HG03064 (cell line): ENCODE data around the gene RHEX.

Experiments used
- ATAC-seq: cut with Tn5 transposase; IDR thresholded peaks from one replicate; pipeline ENCODE4 v1.9.1; 2021; ENCODE audit warnings: low read depth; ENCODE audit not compliant: unreplicated experiment

RHEX gene

GRCh38 chr1:206145771-206146290 is 92.9 kb downstream of the RHEX start:
- ATAC-seq = no peak
